NCI-H1436 treated with DMSO at 0.1 percent for 48 hours (cell line): ENCODE measurements around the gene ACTL6B.
"Not testable (repeated sequence)": the region's sequence is repeated elsewhere in the genome, so short reads cannot be mapped to it uniquely, and the experiment has no call there.

Source experiments
- DNase-seq: peaks from one replicate; lab custom pipeline; 2025; lab: John Stamatoyannopoulos, UW

The ACTL6B gene

GRCh38 chr7:100671353-100672327, 15.4 kb upstream of the ACTL6B start:
- DNase-seq = no peak

- DNase-seq = no peak
Measured at GRCh38 chr7:100670074-100670473, 13.8 kb upstream of the ACTL6B start.

- not testable (repeated sequence) for DNase-seq
Measured at GRCh38 chr7:100669106-100669505, 12.9 kb upstream of the ACTL6B start.

DNA sequence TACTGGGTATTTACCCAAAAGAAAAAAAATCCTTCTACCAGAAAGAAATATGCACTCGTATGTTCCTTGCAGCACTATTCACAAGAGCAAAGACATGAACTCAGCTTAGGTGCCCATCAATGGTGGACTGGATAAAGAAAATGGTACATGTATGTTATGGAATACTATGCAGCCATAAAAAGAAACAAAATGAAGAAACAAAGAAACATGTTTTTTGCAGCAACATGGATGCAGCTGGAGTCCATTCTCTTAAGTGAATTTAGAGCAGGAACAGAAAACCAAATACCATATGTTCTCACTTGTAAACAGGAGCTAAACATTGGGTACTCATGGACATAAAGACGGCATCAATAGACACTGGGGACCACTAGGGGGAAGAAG, 11.8 kb upstream of the ACTL6B start:
- DNase-seq = no peak

DNA sequence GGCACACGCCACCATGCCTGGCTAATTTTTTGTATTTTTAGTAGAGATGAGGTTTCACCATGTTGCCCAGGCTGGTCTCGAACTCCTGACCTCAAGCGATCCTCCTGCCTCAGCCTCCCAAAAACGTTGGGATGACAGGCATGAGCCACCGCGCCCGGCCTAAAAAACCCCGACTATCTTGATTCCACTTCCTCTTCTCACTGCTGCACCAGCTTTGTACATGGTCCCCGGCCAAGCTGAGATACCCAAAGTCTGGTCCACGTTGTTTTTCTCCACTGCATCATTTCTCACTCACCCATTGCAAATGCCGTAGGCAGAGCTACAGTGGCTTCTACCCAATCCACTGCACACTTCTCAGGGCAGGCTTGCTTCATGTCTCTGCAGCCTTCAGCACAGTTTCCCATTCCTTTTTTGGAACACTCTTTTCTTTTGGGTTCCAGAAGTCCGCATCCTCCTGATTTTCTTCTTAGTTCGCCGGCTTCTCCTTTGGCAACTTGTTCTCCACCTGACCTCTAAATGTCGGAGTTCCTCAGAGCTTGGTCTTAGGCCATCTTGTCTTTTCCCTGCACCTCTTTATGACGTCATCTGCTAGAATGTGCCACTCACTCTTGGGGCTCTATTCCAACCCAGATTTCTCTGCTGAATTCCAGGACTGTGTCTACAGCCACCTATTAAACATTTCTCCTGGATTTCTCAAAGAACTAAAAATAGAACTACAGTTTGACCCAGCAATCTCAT, 11.3 kb upstream of the ACTL6B start:
- no peak for DNase-seq

- no peak for DNase-seq
Measured at GRCh38 chr7:100665168-100665726, 9.0 kb upstream of the ACTL6B start.

GRCh38 chr7:100662194-100662776, 6.0 kb upstream of the ACTL6B start:
- not testable (repeated sequence) for DNase-seq

DNA sequence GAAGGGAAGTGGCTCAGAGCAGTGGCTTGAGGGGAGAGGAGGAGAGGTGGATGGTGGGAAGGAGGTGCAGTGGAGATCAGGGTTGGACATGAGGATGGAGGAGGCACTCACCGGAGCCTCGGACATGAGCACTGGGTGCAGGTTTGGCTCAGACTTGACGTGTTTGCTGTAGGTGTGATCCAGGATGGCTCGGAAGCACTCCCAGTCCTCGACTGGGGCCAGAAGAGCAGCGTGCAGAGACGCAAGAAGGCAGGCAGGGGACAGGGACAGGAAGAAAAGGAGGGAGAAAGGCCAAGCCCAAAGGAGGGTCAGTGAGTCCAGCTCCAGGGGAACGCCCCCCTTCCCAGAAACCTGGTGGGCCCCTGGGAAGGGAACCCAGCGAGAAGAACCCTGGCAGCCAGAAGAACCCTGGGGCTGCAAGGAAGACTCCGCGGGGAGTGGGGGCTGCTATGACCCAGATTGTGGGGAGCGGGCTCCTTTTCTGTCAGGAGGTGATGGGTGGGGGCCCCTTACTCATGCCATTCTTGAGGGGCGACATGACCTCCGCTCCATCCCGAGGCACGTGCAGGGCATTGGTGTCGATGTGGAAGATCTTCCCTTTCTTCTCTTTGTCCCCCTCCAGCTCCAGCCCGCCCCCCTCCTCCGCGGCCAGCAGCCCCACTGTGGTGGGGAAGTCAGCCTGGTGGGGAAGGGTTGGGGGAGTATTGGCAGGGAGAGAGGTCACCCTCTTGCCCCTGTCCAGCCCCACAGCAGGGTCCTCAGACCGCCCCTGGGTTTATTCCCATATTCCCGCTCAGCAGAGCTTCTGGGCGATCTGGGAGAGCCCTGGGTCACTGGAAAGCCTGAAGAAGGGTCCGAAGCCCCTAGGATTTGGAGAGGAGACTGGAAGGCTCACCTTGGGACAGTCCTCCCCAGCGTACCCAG, 1.1 kb downstream of the ACTL6B start:
- no peak for DNase-seq

DNA sequence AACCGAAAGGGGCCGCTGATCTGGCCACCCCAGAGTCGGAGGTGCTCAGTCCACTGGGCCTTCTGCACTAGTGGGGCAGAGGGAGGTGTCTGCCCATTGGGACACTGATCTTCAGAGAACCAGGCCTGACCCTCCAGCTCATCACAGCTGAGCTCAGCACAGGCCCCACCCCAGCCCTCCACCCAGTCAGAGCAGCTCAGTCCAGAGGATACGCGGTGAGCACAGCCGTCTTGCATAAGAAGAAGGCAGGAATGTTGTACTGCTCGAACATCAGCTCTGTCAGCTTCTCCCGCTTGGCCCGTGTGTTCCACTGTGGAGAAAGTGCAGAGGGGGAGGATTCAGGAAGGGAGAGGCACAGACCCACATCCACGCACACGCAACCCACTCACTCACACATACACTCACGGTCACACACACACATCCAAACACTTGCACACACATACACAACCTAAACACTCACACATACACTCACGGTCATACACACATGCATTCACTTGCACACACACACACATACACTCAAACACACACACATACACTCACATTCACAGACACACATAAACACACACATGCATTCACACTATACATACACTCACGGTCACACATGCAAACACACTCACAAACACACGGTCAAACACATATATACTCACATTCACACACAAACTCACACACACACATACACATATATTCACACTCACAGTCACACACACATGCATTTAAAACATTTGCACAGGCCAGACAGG, 6.3 kb downstream of the ACTL6B start:
- no peak for DNase-seq

DNA sequence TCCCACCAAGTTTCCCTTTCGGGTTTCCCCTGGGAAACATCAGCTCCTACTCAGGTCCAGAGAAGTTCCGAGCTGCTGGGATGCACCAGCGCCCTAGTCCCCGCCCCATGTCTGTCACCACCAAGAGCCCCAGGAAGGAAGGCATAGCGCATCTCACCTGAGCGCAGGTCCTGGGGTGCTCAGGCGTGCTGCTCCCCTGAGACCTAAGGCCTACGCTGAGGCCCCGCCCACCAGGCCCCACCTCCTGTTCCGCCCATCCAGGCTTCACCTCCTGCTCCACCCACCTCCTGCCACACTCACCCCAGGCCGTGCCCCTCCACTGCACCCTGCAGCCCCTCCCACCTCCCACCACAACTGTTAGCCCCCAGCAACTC, 13.7 kb downstream of the ACTL6B start:
- no peak for DNase-seq

- no peak for DNase-seq
Measured at GRCh38 chr7:100641860-100642533, 14.3 kb downstream of the ACTL6B start.

DNA sequence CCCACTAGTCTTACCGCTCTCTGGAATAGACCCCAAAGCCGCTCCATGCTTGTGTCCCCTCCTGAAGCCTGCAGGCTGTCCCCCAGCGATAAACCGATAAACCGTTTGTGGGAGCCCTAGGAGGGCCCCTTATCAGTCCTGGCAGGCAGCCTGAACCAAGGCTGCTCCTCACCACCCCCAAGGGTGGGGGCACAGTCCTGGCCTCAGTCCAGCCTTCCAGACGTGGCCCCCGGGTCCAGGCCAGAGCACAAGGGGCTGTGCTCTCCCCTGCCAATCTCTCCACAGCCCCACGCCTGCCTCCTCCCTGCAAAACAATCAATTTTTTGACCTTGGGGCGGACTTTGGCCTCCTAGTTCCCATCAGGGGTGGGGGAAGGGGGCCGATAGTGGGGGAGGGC, 14.8 kb downstream of the ACTL6B start, which contains the start of gene TFR2:
Gene TFR2, minus strand, starts transcription at position 90 of the 397 bp plus-strand sequence. Its CDS starts 43 bp downstream, at position 47.
- DNase-seq = no peak

DNA sequence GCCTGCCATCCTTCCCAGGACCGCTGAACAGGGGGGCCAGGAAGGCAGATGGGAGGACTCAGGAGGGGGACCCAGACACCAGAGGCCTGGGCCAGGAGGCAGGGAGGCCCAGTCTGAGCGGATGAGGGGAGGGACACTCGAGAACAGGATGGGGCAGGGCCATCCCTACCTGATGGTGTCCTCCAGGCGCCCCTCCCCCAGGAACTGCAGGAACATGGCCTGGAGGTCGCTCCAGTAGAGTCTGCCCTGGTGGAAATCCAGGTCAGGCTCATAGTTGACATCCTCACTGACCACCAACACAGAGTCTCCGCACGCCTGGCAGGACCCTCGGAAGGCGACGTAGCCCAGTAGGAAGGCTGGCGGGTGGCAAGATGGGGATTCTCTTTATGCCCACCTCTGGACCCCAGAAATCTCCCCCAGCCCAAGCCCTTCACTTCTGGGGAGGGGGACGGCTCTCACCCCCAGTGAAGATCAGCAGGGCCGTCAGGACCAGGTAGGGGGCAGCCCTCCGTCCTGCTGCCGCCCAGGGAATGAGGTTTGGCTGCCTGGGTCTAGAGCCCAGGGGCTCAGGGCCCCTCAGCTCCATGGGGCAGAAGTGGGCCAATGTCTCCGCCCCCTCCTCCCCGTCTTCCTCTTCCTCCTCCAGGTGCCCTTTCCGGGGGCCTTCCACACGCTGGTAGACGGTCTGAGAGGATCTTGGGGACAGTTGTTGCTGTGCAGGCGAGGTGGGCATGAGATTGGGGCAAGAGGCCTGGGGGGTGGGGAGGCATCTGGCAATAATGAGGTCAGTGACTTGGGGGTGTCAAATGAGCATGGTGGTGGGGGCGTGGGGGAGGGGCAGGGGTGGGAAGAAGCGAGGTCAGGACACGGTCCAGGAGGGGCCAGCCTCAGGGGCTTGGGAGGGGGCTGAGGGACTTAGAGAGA, 15.5 kb downstream of the ACTL6B start:
- DNase-seq = no peak

DNA sequence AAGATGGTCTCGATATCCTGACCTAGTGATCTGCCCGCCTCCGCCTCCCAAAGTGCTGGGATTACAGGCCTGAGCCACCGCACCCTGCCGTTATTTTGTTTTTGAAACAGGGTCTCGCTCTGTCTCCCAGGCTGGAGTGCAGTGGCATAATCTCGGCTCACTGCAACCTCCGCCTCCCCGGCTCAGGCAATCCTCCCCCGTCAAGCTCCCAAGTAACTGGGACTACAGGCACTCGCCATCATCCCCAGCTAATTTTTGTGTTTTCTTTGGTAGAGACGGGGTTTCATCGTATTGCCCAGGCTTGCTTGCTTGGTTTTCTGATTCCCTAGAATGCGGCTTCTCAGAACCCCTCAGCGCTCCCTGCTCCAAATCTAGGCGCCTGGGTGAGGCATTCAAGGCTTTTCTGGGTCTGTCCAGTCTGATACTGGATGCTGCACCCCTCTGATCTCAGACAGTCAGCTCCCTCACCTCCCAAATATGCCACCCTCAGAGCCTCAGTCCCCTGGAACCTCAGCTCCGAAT, 16.2 kb downstream of the ACTL6B start:
- no peak for DNase-seq

GRCh38 chr7:100632951-100633717, 23.1 kb downstream of the ACTL6B start:
- DNase-seq = no peak

DNA sequence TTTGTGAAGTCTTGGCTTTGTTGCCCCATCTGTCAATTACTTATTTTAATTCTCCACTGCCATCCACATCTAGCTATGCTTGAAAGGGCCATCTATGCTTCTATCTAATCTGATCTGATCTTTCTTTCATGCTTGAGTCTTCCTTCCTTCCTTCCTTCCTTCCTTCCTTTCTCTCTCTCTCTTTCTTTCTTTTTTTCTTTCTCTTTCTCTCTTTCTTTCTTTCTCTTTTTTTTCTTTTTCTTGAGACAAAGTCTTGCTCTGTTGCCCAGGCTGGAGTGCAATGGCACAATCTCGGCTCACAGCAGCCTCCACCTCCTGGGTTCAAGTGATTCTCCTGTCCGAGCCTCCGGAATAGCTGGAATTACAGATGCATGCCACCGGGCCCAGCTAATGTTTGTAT, 26.2 kb downstream of the ACTL6B start:
- no peak for DNase-seq

GRCh38 chr7:100629117-100629716, 27.0 kb downstream of the ACTL6B start:
- DNase-seq = no peak

DNA sequence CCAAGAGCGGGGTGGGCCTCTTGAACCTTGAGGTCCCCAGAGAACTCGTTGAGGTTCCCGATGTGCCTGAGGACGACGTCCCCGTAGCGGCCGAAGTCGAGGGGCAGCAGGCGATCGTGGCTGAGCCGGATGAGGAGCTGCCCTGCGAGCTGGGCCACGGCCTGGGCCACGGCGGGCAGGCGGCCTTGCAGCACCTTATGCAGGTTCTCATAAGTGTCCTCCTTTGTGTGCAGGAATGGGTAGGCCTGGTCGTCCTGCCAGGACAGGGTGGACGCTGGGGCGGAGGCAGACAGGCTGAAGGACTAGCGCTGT, 29.1 kb downstream of the ACTL6B start:
- no peak for DNase-seq
